HCT116 (cell line): ENCODE data around the gene TCAP.

Source experiments
- CEBPB ChIP-seq: IDR thresholded peaks from 2 replicates; pipeline ENCODE4 v1.6.1; 2012; ENCODE audit warnings: low read depth
- EGR1 ChIP-seq: IDR thresholded peaks from 2 replicates; pipeline ENCODE4 v1.6.1; 2012; ENCODE audit warnings: low read depth
- ELF1 ChIP-seq: IDR thresholded peaks from 2 replicates; pipeline ENCODE4 v1.6.1; 2012; ENCODE audit warnings: low read depth, borderline replicate concordance
- EZH2 ChIP-seq: fragments of 200-600 bp; sonication (generic); IDR thresholded peaks from 2 replicates; pipeline ENCODE4 v1.6.1; 2017; ENCODE audit warnings: antibody characterized with exemption, mixed run types
- POLR2A ChIP-seq: IDR thresholded peaks from 2 replicates; pipeline ENCODE4 v1.7.0; 2011; ENCODE audit warnings: borderline replicate concordance; ENCODE audit not compliant: insufficient read depth, insufficient read length; ENCODE audit errors: extremely low read depth
- POLR2AphosphoS5 ChIP-seq: IDR thresholded peaks from 2 replicates; pipeline ENCODE4 v1.6.1; 2011; ENCODE audit warnings: mild to moderate bottlenecking, low read depth, low read length, moderate library complexity
- SP1 ChIP-seq: IDR thresholded peaks from 2 replicates; pipeline ENCODE4 v1.6.1; 2012; ENCODE audit warnings: low read depth
- ZFX ChIP-seq: fragments of 450-650 bp; IDR thresholded peaks from 2 replicates; pipeline ENCODE4 v1.6.1; 2017
- TF ChIP-seq, protein P1 (sequence below), 3 experiments: fragments of 200-600 bp in 1 of 3; sonication (generic) in 1 of 3; IDR thresholded peaks in 2 of 3; conservative IDR thresholded peaks in 1 of 3; 2 replicates each; pipeline ENCODE4 v1.5.1; 2012 to 2017; ENCODE audit warnings: low read depth in 2 of 3, low read length in 2 of 3, antibody characterized with exemption in 1 of 3, borderline replicate concordance in 1 of 3, control low read depth in 1 of 3, mild to moderate bottlenecking in 1 of 3, mixed read lengths in 1 of 3, mixed run types in 1 of 3, moderate library complexity in 1 of 3; ENCODE audit not compliant: insufficient read depth in 1 of 3
- TF ChIP-seq, protein P2 (sequence below): IDR thresholded peaks from 2 replicates; pipeline ENCODE4 v1.6.1; 2012; ENCODE audit warnings: low read depth
- TF ChIP-seq, protein P3 (sequence below): IDR thresholded peaks from 2 replicates; pipeline ENCODE4 v1.6.1; 2012
- TF ChIP-seq, protein P4 (sequence below): IDR thresholded peaks from 2 replicates; pipeline ENCODE4 v1.6.1; 2011; ENCODE audit warnings: mild to moderate bottlenecking, low read length, moderate library complexity; ENCODE audit not compliant: insufficient replicate concordance; ENCODE audit errors: extremely low read depth

DNA sequence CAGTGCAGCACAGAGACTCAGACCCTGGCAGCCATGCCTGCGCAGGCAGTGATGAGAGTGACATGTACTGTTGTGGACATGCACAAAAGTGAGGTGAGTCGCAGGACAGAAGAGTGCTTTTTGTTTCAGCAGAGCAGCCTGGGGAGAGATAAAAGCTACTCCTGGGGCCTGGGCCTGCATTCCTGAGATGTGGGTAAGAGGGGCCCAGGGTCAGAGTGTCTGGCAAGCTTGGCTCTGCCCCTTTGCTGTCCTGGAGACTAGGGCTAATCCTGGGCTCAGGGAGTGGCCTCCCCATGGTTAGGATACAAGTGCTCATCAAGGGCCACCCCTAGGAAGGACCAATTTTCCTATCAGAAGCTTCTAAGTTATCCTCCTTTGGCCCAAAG is 29.9 kb downstream of the TCAP start:
- TF ChIP-seq, protein P1, sequence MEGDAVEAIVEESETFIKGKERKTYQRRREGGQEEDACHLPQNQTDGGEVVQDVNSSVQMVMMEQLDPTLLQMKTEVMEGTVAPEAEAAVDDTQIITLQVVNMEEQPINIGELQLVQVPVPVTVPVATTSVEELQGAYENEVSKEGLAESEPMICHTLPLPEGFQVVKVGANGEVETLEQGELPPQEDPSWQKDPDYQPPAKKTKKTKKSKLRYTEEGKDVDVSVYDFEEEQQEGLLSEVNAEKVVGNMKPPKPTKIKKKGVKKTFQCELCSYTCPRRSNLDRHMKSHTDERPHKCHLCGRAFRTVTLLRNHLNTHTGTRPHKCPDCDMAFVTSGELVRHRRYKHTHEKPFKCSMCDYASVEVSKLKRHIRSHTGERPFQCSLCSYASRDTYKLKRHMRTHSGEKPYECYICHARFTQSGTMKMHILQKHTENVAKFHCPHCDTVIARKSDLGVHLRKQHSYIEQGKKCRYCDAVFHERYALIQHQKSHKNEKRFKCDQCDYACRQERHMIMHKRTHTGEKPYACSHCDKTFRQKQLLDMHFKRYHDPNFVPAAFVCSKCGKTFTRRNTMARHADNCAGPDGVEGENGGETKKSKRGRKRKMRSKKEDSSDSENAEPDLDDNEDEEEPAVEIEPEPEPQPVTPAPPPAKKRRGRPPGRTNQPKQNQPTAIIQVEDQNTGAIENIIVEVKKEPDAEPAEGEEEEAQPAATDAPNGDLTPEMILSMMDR (IDR thresholded peaks at IDR 0.05 in 2 of 3, conservative IDR thresholded peaks at IDR 0.05 in 1 of 3; ENCODE audit: borderline replicate concordance in 1 of 3, insufficient read depth in 1 of 3, low read depth in 2 of 3, low read length in 2 of 3), result no peak
- TF ChIP-seq SP1 (no peak), CEBPB (no peak), EGR1 (no peak), ELF1 (no peak), POLR2A (no peak), EZH2 (no peak), ZFX (no peak), POLR2AphosphoS5 (no peak)
- TF ChIP-seq, protein P2, sequence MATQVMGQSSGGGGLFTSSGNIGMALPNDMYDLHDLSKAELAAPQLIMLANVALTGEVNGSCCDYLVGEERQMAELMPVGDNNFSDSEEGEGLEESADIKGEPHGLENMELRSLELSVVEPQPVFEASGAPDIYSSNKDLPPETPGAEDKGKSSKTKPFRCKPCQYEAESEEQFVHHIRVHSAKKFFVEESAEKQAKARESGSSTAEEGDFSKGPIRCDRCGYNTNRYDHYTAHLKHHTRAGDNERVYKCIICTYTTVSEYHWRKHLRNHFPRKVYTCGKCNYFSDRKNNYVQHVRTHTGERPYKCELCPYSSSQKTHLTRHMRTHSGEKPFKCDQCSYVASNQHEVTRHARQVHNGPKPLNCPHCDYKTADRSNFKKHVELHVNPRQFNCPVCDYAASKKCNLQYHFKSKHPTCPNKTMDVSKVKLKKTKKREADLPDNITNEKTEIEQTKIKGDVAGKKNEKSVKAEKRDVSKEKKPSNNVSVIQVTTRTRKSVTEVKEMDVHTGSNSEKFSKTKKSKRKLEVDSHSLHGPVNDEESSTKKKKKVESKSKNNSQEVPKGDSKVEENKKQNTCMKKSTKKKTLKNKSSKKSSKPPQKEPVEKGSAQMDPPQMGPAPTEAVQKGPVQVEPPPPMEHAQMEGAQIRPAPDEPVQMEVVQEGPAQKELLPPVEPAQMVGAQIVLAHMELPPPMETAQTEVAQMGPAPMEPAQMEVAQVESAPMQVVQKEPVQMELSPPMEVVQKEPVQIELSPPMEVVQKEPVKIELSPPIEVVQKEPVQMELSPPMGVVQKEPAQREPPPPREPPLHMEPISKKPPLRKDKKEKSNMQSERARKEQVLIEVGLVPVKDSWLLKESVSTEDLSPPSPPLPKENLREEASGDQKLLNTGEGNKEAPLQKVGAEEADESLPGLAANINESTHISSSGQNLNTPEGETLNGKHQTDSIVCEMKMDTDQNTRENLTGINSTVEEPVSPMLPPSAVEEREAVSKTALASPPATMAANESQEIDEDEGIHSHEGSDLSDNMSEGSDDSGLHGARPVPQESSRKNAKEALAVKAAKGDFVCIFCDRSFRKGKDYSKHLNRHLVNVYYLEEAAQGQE, result no peak
- TF ChIP-seq, protein P3, sequence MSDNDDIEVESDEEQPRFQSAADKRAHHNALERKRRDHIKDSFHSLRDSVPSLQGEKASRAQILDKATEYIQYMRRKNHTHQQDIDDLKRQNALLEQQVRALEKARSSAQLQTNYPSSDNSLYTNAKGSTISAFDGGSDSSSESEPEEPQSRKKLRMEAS, result no peak
- TF ChIP-seq, protein P4, sequence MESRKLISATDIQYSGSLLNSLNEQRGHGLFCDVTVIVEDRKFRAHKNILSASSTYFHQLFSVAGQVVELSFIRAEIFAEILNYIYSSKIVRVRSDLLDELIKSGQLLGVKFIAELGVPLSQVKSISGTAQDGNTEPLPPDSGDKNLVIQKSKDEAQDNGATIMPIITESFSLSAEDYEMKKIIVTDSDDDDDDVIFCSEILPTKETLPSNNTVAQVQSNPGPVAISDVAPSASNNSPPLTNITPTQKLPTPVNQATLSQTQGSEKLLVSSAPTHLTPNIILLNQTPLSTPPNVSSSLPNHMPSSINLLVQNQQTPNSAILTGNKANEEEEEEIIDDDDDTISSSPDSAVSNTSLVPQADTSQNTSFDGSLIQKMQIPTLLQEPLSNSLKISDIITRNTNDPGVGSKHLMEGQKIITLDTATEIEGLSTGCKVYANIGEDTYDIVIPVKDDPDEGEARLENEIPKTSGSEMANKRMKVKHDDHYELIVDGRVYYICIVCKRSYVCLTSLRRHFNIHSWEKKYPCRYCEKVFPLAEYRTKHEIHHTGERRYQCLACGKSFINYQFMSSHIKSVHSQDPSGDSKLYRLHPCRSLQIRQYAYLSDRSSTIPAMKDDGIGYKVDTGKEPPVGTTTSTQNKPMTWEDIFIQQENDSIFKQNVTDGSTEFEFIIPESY, result no peak
